DOHH2 (cell line): Measurements from ENCODE around the gene MED13.

ENCODE experiments used
- H3F3A ChIP-seq: fragments of 200-600 bp; sonication (generic), shearing (Covaris generic); 2 replicates; pipeline ENCODE4 v1.6.0; 2016; ENCODE audit warnings: antibody characterized with exemption, mild to moderate bottlenecking; ENCODE audit not compliant: control insufficient read depth, insufficient read depth
- H3K27ac ChIP-seq: fragments of 200-600 bp; sonication (generic); 2 replicates; pipeline ENCODE4 v1.5.1; 2014; ENCODE audit warnings: low read depth, mild to moderate bottlenecking, low read length, moderate library complexity
- H3K27me3 ChIP-seq: fragments of 200-600 bp; sonication (generic); 2 replicates; pipeline ENCODE4 v1.6.1; 2014; ENCODE audit warnings: mild to moderate bottlenecking, low read length, mixed read lengths; ENCODE audit not compliant: control insufficient read depth
- H3K36me3 ChIP-seq: fragments of 200-600 bp; sonication (generic); 2 replicates; pipeline ENCODE4 v1.6.1; 2014; ENCODE audit warnings: mild to moderate bottlenecking, low read length, moderate library complexity, mixed read lengths; ENCODE audit not compliant: control insufficient read depth
- H3K4me1 ChIP-seq: fragments of 200-600 bp; sonication (generic); 2 replicates; pipeline ENCODE4 v1.6.1; 2014; ENCODE audit warnings: mild to moderate bottlenecking, low read length, mixed read lengths; ENCODE audit not compliant: control insufficient read depth
- H3K4me2 ChIP-seq: fragments of 200-600 bp; sonication (generic); 2 replicates; pipeline ENCODE4 v1.6.0; 2014; ENCODE audit warnings: mild to moderate bottlenecking, low read length, moderate library complexity
- H3K4me3 ChIP-seq: fragments of 200-600 bp; sonication (generic); 2 replicates; pipeline ENCODE4 v1.5.1; 2014; ENCODE audit warnings: mild to moderate bottlenecking, low read length, mixed read lengths
- H3K79me2 ChIP-seq: fragments of 200-600 bp; sonication (generic); 2 replicates; pipeline ENCODE4 v1.6.1; 2014; ENCODE audit warnings: mild to moderate bottlenecking, low read length, mixed read lengths; ENCODE audit not compliant: control insufficient read depth
- H3K9me2 ChIP-seq: fragments of 200-600 bp; sonication (generic); replicated peaks from 2 replicates; pipeline ENCODE4 v1.6.1; 2014; ENCODE audit warnings: mild to moderate bottlenecking, low read length, mixed read lengths; ENCODE audit not compliant: control insufficient read depth
- H3K9me3 ChIP-seq: fragments of 200-600 bp; sonication (generic); 2 replicates; pipeline ENCODE4 v1.6.1; 2014; ENCODE audit warnings: antibody characterized with exemption, low read length, mixed read lengths; ENCODE audit not compliant: control insufficient read depth, insufficient read depth
- H4K20me1 ChIP-seq: fragments of 200-600 bp; sonication (generic); 2 replicates; pipeline ENCODE4 v1.6.0; 2014; ENCODE audit warnings: low read depth, mild to moderate bottlenecking, antibody characterized with exemption, low read length, moderate library complexity; ENCODE audit not compliant: control insufficient read depth, insufficient read depth
- CTCF ChIP-seq: fragments of 200-600 bp; sonication (generic); IDR thresholded peaks from one replicate; pipeline ENCODE4 v1.5.1; 2014; ENCODE audit warnings: antibody characterized with exemption, mild to moderate bottlenecking, low read depth, low read length; ENCODE audit not compliant: poor library complexity, severe bottlenecking
- EZH2phosphoT487 ChIP-seq: fragments of 200-600 bp; sonication (generic); IDR thresholded peaks from 2 replicates; pipeline ENCODE4 v1.6.1; 2017; ENCODE audit warnings: borderline replicate concordance, mild to moderate bottlenecking, antibody characterized with exemption, low read length, moderate library complexity, mixed read lengths

The MED13 gene

GRCh38 chr17:62051053-62051452 is 14.0 kb downstream of the MED13 start:
- Histone ChIP-seq H3K4me1 (no peaks in the 10 kb centered on the region), H3K27me3 (no peaks in the 10 kb centered on the region), H3K9me2 (no peaks in the 10 kb centered on the region), H3K79me2 (peaks cover 90% of the 10 kb centered on the region), H3F3A (no peaks in the 10 kb centered on the region), H4K20me1 (peaks cover 12% of the 10 kb centered on the region), H3K4me3 (no peak overlapping the region), H3K27ac (no peak overlapping the region), H3K9me3 (no peaks in the 10 kb centered on the region), H3K4me2 (no peak overlapping the region), H3K36me3 (peaks cover 77% of the 10 kb centered on the region)
- TF ChIP-seq CTCF = no peak
- TF ChIP-seq EZH2phosphoT487 = no peak

GRCh38 chr17:62049299-62049698 is 15.8 kb downstream of the MED13 start:
- no peaks in the 10 kb centered on the region for H3K9me3 ChIP-seq
- H3F3A ChIP-seq = no peaks in the 10 kb centered on the region
- peaks cover 71% of the 10 kb centered on the region for H3K36me3 ChIP-seq
- H3K27me3 ChIP-seq = no peaks in the 10 kb centered on the region
- no peak overlapping the region for H3K4me2 ChIP-seq
- H3K79me2 ChIP-seq = peaks cover 88% of the 10 kb centered on the region
- no peak overlapping the region for H3K27ac ChIP-seq
- TF ChIP-seq EZH2phosphoT487 (no peak), CTCF (no peak)
- no peak overlapping the region for H3K4me3 ChIP-seq
- H3K4me1 ChIP-seq = no peaks in the 10 kb centered on the region
- peaks cover 12% of the 10 kb centered on the region for H4K20me1 ChIP-seq
- no peaks in the 10 kb centered on the region for H3K9me2 ChIP-seq

GRCh38 chr17:62048262-62048661 is 16.8 kb downstream of the MED13 start:
- Histone ChIP-seq H3K79me2 (peaks cover 87% of the 10 kb centered on the region), H3K9me3 (no peaks in the 10 kb centered on the region), H3K4me2 (no peak overlapping the region), H4K20me1 (peaks cover 12% of the 10 kb centered on the region), H3F3A (no peaks in the 10 kb centered on the region), H3K4me1 (no peaks in the 10 kb centered on the region), H3K4me3 (no peak overlapping the region), H3K27ac (no peak overlapping the region), H3K9me2 (no peaks in the 10 kb centered on the region), H3K27me3 (no peaks in the 10 kb centered on the region), H3K36me3 (peaks cover 69% of the 10 kb centered on the region)
- TF ChIP-seq EZH2phosphoT487 (no peak), CTCF (no peak)

- Histone ChIP-seq H3K27me3 (no peaks in the 10 kb centered on the region), H3K36me3 (peaks cover 68% of the 10 kb centered on the region), H3K4me1 (no peaks in the 10 kb centered on the region), H3F3A (no peaks in the 10 kb centered on the region), H3K79me2 (peaks cover 88% of the 10 kb centered on the region), H3K9me2 (no peaks in the 10 kb centered on the region), H3K4me2 (no peak overlapping the region), H3K9me3 (no peaks in the 10 kb centered on the region), H4K20me1 (0 out of 2 replicates have a peak, but pooled peaks cover 3% of the 10 kb centered on the region), H3K27ac (no peak overlapping the region), H3K4me3 (no peak overlapping the region)
- no peak for TF ChIP-seq CTCF
- TF ChIP-seq EZH2phosphoT487 = no peak
Measured at GRCh38 chr17:62045517-62045916, 19.6 kb downstream of the MED13 start.
